CD4-positive, alpha-beta T cell treated with Interleukin-17A for 4 hours (primary cell): ENCODE measurements around the gene TEX35.

Source experiments
- DNase-seq: peaks from one replicate; pipeline ENCODE4 v3.0.0-alpha.2; 2020; ENCODE audit warnings: mixed read lengths

Gene TEX35

DNA sequence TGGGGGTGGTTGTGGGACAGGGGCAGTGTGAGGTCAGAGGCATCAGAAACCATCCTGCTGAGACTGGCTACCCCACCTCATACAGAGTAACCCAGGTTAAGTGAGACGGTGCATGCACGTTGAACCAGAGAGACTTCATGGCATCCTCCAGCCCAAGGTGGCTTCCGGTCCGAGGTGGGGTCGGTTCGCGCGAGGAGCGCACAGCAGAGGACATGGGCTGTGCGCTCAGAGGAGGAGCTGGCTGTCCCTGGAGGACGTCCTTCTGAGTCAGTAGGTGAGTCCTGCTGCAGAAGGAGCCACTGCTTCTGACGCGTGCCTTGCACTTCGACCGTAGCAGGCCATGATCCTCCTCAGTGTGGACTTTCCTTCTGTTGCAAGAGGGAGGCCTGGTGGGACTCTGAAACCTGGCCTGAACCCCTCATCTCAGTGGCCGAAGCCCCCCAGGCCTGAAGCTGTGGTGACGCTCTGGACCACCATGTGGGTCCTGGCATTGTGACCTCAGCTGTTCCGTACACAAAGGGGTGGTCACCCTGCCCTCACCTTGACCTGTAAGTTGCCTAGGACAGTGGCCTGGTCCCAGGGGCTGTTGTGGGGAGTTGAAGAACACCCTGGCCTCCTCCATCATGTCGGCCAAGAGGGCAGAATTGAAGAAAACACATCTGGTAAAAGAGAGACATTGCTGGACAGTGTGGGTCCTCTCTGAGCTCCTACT is at the start of gene TEX35:
TEX35 (plus strand) TSS at position 544 of the 712 bp plus-strand sequence; CDS start at position 624, 80 bp downstream.
- DNase-seq, result no peak

DNA sequence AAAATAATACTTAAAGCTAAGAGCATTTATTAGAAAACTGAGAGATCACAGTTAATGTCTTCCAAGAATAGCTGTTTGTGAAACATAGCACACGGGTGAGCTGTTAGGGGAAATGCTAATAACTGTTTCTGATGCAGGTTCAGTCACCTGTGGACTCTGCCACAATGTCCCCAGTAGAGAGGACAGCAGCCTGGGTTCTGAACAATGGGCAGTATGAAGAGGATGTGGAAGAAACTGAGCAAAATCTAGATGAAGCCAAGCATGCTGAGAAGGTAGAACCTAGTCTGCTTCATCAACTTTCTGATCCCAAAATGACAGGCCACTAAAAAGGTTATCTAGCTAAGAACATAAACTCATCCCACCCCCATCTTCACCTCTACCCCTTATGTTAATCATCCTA is 48.8 kb upstream of the TEX35 start:
- DNase-seq, result no peak

DNA sequence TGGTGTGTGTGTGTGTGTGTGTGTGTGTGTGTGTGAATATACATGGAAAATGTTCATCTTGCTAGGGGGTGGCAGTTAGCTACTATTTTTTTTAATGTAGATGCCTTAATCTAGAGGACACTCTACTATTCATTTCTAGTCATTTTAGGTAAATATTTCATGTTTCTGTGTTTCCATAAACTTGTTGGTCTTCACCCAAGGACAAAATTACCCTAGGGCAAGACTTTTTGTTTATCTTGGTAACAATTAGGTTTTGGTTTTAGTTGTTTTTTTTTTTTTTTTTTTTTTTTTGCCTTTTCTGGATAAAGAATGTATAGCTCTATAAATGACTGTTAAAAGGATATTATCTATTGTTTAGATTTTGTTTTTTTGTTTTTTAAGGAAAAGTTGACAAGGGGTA is 48.3 kb upstream of the TEX35 start:
- DNase-seq, result no peak

DNA sequence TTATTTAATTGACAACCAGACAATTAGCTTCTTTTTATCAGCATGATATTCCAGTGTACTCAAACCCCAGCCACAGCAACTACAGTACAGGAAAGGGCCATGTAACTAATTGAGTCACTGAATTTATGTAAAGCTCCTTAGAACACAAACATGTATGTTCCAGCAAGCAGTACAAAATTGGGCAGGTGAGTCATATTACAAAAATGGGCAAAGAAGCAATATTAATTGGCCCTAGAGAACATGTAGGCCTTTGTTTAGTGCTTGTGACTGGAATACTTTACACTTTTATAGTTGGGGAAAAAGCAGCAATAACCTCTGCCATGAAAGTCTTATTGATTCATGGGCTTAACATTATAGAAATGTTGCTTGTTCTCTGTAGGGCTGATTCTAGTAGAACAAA is 47.9 kb upstream of the TEX35 start:
- no peak for DNase-seq

DNA sequence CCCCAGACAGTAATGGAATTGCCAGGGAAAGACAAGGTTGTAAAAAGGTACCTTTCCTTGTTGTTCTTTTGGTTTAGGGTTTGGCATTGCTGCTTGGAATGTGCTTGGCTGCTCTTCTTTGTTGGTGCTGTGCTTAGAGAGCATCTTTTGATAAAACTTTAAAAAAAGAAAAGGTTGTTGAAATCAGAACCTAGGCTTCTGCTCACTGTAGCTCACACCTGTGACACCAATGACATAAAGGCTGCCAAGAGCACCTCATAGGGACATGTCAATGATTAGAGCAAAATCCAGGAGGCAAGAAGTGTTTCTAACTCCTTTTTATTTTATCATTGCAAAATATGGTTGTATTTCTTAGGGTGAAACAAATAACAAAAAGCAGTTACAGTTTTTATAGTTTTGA is 45.1 kb upstream of the TEX35 start:
- DNase-seq, result no peak

DNA sequence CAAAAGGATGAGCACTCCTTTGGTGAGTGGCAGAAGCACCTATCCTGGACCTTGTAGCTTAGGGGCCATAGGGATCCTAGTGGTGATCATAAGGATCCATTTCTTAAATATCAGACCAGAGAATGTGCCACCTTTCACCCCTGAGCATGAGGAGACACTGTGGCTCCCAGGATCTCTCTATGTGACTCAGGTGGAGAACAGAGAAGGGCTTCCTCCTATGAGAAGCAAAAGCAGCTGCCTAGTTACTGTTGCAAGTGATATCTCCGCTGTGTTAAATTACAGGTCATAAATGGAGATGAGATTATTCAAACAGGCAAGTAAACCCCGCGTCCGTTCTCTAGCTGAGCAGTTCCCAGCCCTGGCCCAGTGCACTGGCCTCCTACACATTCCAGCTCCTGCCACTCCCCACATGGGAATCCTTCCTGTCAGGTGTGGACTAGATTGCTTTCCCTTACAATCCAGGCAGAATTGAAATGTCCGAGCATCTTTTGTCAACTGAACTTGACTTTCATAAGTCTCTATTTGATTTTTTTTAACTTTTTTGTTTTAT is 42.4 kb upstream of the TEX35 start:
- DNase-seq, result no peak

DNA sequence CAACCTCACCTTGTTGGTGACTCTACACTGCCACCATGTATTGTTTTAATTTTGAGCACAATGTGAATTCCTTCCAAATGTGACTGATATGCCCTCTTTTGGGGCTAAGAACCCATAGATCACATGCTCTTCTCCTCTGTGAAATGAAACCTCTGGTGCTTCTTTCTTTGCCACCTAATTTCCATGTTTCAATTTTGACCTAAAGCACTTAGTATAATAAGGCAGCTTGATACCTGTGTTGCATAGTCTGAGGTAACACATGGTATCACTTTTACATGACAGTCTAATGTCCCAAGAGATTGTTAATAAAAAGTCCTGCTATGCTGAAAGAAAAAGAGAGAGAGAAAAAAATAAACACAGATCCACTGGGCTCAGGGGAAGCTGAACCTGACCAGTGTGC is 40.4 kb upstream of the TEX35 start:
- no peak for DNase-seq

DNA sequence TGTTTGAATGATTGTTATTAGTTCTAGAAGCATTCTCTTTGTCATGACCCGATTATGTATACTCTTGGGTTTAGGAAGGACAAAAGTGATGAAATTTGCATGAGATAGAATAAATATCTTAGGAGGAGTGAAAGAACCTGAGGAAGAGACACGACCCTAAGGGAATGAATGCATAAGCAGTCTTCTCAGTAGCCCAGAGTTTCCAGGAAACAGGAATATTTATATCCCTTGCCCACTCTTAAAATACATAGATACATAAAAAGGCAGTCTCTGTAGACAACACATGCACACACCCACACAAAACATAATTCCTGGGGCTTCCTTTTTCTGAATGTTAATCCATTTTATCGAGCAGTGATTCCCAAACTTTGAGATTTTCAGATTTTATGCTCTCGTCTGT is 35.5 kb upstream of the TEX35 start:
- no peak for DNase-seq

DNA sequence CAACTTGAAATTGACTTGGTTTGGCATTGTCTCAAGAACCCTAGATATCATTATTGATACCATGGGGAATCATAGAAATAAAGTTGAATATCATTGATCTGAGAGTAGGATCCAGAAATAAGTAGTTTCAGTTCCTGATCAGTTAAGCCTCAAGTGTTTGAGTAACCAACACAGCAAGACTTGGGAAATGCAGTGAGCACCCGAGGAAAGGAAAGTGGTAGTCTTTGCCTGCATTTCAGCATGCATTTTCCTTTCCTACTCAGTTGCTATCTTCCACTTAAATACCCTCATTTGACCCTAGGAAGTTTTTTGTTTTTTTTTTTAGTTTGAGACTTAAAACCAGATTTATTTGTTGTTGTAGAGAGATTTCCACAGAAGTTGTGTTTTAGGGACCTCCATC is 35.1 kb upstream of the TEX35 start:
- no peak for DNase-seq

DNA sequence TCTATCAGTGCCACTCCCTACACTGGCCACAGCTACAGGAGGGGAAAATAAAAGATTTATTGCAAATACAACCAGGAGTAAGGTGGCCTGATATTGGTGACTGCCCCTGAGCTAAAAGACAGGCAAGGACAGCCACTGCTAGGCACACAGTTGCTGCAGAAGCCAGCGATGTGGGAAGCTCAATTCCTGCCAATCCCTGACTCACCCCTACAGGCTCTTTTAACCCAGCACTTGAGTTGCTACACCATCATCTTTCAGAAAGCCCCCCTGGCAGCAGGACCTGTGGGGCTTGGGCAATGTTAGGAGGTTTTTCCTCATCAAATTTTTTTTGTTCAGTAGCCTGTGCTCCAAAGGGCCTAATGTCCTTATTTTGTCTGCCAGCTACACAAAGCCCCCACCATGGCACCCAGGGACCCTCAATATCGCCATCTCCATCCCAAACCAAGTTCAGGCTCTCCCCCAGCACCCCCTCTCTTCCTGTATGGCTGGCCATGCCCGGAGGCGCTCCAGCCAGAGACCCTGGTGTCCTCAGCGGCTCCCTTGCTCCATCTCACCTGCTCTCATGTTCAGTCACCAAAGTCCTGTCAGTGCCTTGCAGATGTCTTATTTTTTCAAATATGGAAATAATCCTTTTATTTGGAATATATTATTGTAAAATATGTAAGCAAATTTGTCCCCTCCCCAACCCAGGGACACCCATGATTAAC is 29.5 kb upstream of the TEX35 start:
- no peak for DNase-seq

DNA sequence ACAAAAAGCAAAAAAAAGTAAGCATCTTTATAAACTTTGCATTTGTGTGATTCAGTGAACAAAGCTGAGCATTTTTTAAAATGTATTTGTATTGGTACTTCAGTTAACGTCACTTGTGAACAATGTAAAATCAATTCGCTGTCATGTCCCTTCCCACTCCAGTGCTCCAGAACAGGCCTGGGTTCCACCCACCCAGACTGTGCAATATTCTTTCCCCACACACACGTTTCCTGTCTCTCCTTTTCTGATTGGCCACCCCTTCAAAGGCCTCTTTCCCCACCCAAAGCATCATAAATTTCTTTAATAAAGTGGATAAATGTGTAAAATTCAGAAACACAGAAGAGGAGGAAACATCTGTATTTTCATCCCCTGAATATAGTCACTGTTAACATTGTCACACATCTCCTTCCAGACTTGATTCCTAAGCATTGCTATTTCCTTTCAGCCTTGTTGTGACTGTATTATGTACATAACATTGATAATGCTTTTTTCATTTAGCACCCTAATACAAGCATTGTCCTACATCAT is 28.1 kb upstream of the TEX35 start:
- DNase-seq, result no peak

DNA sequence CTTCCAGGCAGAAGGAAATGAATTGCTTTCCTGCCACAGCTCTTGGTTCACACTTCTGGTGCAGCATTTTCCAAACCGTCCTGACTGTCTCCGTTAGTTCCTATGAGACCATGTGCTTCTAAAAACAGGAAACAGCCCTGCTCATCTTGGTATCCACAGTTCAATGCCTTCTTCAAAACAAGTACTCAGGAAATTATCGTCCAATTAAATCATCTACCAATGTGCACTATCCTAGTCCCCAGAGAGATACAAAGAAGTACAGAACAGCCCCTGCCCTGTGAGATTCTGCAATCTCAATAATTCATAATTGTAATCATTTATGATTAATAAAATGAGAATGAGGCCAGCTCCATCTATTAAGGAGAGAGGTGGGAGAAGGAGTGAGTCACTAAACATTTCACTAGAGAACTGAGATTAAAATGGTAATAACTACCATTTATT is 27.3 kb upstream of the TEX35 start:
- DNase-seq, result no peak

DNA sequence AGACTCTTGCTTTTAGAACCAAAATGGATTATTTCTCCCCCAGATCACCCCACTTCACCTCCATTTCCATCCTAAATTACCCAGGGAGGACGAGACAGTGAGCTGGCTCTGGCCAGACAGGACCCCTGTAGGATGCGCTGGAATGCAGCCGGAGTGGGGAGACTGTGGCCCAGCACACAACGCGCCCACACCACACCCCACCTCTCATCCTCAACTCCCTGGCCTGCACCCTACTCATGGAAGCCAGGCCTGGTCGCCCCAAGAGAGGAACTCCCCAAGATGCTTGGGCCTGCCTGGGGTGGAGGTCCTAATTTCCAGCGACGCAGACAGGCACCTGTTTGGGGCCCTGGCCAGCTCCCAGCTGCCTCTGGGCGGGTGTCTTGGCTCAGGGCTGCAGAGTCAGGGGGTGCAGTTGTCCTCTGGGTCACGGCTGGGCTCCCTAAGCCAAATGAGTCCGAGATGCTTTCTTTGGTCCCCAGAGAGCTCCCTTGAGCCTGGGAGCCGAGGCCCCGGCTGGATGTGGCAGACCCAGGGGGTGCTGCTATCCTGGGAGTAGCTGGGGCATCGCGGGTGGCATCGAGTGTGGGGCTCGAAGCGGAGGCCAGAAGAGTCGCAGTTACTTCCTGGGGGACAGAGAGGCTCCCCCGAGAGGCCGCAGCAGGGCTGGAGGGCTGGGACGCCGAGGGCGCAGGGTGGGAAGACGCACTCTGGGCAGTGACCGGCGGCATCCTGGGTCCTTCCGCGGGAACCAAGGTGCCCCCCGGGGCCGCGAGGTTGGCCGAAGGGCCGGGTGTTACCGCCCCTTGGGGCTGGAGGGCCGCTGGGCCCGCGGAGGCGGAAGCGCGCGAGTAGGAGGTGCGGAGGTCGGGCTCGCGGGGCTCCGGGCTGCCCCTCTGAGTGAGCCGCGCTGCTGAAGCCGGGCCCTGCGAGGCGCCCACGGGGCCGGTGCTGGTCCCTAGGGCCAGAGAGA is 26.5 kb upstream of the TEX35 start:
- DNase-seq, result no peak

DNA sequence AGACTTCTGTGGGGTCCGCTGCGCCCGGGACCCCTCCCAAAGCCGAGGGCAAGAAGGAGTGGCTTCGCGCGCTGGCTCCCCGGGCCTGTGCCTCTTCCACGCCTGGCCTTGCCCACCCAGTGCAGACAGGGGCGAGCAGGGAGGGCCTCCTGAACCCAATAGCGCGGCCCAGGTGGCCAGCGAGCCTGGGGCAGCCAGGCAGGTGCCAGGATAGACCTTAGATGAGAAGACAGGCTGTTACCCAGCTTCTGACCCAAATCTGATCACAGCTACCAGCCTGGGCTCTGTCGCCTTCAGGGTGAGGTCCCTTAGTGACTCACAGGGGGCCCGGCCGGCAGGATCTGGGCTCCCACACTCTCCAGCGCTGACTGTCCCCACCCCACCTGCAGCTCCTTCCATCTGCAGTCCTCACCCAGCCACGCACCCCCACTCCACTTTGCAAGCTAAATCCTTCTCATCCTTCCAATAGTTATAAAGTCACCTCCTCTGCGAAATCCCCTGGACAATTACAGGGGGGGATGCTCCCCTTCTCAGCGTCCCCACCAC is 25.8 kb upstream of the TEX35 start:
- DNase-seq, result no peak

DNA sequence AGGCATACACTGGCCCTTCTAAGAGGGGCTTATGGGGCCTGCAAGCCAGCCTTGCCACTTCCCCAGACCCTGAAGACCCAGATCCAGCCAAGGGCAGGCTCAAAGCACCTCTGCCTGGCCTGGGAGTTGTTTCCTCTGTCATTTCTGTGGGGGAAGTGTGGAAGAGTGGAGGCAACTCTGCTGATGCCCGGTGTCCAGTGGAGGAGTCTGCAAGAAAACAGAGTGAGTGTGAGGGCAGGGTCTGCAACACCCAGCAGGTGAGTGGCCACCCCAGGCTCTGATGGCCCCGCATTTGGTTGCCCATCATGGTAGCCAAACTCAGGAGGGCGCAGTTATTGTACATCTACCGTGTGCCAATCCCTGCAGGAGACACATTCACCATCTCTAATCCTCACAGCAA is 24.5 kb upstream of the TEX35 start:
- no peak for DNase-seq

DNA sequence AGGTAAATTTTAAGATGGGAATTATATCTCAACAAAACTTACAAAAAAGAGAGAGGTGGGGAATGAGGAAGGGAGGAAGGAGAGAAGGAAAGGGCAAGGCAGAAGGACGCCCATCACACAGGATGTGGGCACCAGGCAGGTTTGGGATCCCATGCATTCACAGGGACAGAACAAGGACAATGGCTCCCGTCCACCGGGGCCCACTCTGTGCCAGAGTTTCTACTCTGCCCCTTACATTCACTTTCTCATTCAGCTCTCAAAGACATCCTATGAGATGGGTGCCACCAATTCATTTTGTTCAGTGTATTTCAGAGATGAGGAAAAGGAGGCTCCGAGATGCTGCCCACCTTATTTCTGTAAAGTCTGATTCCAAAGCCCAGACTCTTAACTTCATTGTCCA is 23.5 kb upstream of the TEX35 start:
- DNase-seq, result no peak

DNA sequence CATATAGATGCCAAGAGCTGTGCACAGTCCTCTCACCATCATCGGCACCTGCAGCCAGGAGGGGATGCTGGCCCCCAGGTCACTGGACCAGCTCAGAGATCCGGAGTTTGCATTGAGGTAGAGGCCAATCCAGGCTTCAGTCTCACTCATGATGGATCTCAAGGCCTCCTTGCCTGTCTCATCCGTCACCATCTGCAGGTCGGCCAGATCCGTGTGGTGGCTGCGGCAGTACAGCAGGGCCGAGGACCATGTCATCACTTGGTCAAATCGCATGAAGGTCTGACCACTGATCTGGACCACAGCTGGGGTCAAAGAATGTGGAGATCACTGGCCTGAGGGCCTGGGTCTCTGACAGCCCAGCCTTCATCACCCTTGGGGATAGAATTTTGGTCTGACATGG is 22.8 kb upstream of the TEX35 start:
- DNase-seq, result no peak

DNA sequence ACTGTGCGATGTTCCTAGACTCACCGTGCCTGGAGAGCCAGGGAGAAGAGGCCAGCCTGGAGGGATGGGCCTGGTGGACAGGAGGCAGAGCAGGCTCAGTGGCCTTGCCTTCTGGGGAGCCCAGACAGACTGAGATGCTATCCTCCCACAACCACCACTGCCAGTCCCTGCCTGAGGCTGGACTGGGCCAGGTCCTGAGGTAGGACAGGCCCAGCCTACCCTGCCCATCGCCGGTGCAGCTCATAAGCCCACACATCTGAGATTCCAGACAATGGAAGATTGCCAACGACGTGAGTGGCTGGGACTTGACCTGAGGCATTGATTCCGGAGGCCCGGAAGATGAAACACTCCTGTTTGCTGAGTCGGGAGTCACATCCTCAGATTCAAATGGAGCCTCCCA is 21.9 kb upstream of the TEX35 start:
- no peak for DNase-seq

DNA sequence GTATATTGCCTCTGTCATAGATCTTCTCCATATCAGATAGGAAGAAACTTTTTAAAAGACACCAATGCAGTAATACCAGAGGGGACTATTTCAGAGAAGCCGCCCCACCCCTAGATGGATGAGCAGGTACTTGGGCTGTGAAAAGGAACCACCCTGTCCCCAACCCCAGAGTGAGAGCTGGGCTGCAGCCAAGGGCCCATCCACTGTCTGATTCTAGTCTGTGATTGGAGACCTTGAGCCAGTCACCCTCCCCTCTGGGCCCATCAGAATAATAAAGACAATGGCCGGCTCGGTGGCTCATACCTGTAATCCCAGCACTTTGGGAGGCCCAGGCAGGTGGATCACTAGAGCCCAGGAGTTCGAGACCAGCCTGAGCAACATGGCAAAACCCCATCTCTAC is 21.2 kb upstream of the TEX35 start:
- no peak for DNase-seq

DNA sequence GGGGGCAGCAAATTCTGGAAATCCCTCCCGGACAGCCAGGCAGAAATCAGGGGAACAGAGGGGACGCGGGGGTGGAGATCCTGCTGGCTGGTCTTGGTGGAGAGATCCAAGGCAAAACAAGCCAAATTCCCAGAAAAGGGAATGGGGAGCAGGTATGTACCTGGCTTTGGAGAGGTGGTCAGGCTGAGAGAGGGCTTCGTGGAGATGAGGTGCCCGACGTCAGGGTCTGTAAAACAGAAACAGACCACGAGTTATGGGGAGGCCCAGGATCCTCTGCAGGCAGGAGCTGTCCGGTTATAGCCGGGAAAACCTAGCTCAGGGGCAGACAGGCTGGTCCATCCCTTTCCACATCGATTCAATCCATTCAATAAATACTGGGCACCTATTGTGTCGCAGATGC is 20.6 kb upstream of the TEX35 start:
- DNase-seq, result no peak

DNA sequence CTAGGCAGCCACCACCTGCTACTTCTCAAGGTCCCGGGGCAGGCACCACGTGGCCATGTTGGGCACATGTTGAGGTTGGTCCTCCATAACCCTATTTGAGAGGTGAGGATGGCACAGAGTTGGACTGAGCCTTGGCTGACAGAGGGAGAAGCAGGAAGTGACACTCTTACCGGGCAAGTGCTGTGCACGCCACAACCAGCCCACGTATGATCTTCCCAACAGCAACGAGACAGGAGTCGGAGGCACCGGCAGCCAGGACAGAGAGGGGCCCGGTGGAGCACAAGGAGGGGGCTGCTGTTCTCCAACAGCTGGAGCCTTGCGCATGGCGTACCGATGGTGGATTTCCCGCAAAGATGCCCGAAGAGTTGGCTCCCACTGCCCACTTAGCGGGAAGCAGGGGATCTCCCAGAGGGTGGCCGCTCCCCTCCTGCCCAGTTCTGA is 19.6 kb upstream of the TEX35 start:
- no peak for DNase-seq

DNA sequence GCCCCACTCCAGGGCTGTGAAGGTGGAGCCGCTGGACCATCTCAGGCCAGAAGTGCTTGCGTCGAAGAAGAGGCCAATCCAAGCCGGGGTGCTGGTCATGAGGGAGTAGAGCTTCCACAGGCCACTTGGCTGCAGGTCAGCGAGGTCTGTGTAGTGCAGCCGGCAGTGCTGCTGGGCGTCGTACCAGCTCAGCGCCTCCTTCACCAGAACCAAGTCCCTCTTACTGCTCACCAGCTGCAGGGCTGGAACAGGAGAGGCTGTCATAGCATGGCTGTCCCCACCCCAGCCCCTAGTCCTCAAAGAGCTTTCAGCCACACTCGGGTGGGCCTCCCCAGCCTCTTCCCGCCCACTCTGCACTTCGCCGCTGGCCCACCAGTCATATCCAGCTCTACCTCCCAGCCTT is 18.3 kb upstream of the TEX35 start:
- DNase-seq, result no peak

DNA sequence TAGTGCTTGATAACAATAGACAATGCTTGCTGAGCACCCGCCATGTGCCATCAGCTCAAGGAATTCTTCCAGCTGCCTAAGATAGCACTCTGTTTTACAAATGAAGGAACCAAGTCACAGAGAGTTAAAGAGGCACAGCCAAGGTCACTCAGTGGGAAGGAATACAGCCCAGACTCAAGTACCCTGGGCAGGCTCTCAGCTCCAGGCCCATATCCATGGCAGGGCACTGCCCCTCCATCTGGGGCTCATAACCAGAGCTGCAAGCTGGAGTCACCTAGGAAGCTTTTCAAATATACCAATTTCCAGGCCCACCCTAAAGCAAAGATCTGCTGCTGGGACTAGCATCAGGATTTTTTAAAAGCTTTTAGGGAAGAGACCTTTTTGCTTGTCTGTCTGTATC is 17.8 kb upstream of the TEX35 start:
- DNase-seq, result no peak
